Midbrain (tissue), 1 donor: ENCODE data around the gene DZIP3.
"Not testable (repeated sequence)": the region's sequence is repeated elsewhere in the genome, so short reads cannot be mapped to it uniquely, and the experiment has no call there.

Experiments
- DNase-seq: peaks from one replicate; lab custom pipeline; 2025; lab: John Stamatoyannopoulos, UW

DZIP3 gene

DNA sequence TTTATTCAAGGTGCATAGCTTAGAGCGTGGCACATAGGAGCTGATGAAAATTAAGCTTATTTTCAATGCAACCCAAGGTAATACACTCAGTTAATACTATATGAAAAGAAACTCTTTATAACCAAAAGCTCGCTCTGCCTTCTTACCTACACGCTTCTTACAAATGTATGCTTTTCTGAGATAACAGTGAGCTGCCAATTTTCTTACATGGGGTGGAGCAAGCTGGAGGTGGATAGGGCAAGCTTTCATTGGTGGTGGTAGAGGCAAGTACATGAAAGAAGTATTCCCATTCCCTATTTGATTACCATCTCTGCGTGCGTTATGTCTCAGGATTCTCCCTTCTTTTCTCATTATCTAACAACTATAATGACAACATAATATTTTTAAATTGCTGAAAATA, 8.9 kb downstream of the DZIP3 start:
- no peak for DNase-seq

DNA sequence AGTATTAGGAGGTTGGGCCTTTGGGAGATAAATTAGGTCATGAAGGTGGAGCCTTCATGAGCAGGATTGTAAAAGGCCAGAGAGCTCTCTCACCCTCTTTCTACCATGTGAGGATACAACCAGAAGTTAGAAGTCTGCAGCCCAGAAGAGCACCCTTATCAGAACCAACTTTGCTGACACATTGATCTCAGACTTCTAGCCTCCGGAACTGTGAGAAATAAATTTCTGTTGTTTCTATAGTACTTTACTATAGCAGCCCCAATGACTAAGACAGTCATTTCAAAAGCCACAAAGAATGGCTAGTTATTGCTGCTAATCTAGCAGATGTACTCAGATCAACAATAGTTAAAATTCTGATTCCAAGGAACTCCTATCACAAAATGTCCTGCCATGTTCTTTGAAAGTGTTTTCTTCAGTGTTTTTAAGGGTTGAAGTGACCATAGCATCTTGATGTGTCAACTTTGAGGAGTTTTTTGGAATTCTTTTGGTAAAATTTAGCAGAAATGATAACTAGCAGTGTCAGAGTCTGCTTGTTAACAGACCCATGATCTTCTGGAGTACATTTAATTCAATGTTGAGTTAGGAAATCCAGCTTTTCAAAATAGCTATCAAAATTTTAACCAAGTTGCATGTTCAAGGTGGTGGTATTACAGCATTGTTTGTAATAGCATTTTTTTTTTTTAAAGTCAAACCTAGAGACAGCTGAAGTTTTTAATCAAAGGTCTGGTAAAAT, 10.3 kb downstream of the DZIP3 start:
- no peak for DNase-seq

DNA sequence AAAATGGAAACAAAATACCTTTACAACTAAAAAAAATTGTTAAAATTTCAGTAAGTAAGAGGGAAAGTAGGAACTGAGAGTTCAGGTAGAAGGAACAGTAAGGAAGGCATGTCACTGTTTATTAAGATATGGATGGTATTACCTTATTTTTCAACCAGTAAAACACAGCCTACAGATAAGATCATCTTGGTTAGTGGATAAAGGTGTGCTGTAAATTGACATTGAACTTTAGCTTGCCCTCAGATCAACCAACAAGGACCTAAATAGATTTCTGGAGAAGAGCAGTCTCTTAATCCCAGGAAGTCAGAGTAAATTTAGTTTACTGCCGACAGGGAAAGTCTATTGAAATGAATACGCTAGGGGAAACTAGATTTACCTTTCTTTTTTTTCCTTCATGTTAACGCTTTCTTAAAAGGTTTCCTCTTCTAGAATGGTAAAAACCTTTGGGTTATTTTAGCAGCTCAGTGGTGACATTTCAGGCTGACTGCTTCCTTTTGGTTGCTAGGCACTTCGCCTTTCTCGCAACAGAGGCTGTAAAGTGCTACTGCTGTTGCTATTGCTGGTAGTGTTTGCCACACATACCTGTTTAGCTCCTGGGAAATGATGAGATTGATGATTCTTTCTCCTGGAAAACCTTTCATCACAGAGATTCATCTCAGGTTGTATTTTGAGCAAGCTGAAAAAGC, 12.9 kb downstream of the DZIP3 start:
- peak; percentile 13 for DNase-seq

DNA sequence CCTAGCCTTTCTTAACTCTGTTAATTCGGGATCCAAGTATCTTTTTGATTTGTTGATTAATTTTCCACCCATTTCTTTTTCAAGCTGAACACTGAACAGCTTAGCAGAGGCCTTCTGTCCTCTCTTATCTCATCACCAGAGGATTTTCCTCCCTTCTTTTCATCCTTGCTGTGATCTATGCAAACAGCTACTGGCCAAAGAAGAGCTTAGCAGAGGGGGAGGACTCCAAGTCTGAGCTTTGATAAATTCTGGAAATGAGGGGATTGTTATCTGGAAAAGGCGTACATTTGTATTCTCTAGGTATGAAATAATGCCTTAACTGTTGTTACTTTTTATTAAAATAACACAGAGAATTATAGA, 13.4 kb downstream of the DZIP3 start:
- DNase-seq: no peak

DNA sequence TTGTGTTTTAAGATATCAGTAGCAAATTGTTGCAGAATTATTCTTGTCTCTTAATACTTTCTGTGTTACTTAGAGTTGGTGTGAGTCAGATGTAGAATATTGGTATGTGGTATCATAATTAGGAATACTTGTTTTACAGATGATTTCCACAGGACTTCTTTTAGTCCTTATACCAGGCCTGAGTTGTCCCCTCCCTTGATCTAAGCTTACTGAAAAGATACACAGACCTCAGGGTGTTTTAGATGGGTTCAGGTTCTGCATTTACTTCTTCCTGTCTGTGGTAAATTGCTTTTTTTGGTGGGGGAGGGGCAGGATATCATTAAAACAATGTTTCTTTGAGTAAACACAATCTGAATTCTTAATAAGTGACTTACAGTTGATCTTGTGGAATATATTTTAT, 14.2 kb downstream of the DZIP3 start:
- no peak for DNase-seq

DNA sequence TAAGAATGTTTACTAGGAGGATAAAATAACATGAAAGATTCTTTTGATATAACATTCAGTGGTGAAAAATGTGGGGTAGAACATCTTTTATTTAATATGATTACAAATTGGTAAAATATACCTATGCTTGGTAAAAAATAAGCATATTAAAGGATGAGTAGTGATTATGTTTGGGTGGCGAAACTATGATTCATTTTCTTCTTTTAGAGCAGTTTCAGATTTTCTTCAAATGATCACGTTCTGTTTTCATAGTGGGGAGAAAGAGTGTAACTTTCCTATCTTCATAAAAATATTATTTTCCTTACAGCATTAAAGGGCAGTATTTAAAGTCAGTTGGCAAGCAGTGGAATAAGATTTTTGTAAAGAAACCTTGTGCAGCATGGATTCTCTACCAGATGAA, 15.5 kb downstream of the DZIP3 start:
- no peak for DNase-seq

DNA sequence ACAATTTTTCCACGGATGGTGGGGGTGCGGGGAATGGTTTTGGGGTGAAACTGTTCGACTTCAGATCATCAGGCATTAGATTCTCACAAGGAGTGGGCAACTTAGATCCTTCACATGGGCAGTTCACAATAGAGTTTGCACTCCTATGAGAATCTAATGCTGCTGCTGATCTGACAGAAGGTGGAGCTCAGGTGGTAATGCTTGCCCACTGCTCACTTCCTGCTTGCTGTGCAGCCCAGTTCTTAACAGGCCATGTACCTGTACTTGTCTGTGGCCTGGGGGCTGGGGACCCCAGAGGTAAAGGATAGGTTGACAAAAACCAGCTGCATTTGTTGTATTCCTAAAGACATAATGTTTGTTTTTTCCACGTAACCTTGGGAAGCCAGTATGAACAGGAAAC, 16.0 kb downstream of the DZIP3 start:
- no peak for DNase-seq

DNA sequence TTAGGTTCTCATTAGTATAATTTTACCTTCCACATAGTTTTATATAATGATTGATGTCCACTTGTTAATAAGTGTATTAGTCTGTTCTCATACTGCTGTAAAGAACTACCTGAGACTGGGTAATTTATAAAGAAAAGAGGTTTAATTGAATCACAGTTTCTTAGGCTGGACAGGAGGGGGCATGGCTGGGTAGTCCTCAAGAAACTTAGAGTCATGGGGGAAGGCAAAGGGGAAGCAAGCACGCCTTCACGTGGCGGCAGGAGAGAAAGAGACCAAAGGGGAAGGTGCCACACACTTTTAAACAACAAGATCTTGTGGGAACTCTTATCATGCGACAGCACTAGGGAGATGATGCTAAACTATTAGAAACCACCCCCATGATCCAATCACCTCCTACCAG, 19.2 kb downstream of the DZIP3 start:
- DNase-seq: no peak

DNA sequence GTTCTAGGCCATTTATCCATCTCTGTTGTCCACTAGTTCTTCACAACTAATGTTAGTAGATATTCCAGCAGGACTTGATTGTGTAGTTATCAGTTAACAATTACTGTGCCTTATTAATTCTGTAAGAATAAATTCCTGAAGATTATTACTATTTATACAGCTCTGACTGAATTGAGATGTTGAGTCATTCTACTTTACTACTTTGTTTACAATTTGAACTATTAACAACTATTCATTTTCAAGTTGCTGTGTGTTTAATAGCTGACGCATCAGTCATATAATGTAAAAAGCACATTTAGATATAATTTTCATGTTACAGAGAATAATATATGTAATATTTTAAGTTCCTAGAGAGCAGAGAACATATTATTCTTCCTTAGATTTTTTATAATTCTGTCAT, 21.1 kb downstream of the DZIP3 start:
- DNase-seq: no peak

DNA sequence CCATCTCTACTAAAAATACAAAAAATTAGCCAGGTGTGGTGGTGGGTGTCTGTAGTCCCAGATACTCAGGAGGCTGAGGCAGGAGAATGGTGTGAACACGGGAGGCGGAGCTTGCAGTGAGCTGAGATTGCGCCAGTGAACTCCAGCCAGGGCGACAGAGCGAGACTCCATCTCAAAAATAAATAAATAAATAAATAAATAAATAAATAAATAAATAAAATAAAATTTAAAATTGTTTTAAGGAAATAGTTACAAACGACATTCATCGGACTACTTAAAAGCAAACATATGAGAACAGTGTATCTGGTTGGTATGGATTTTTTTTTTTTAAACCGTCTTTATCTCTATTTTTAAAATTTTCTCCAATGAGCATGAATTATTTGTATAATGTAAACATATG, 26.6 kb downstream of the DZIP3 start:
- not testable (repeated sequence) for DNase-seq

DNA sequence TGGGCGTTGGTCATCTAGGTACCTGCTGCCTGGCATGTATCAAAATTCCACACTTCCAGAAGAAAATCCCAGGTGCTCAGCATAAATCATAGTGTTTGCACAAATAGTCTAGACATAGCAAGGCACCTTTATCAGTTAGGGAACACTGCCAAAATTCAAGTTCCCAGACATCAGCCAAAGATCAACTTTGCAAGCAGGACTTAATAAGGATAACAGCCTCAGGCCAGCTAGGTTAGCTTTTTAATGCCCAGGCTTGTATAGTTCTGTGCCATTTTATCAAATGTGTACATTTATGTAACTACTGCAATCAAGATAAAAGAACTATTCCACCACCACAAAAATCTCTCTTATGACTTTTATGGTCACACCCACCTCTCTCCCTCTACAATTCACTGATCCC, 30.7 kb downstream of the DZIP3 start:
- DNase-seq: no peak

DNA sequence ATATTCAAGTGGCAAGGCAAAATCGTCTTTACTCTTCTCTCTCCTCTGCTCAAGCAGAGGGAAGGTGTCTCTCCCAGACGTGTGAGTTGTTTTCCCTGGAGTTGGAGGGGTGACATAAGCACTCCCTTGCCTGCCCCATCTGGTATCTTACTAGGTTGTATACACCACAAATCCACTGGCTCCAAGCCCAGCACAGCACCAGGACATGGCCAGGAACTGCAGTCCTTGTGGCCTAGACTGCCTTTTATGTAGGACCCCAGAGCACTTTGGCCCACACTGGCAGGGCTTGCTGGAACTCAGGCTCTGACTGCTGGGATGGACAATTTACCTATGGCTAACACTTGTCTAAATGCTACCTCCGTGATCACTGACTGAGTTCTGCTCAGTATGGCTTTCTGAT, 34.0 kb downstream of the DZIP3 start:
- DNase-seq: no peak

DNA sequence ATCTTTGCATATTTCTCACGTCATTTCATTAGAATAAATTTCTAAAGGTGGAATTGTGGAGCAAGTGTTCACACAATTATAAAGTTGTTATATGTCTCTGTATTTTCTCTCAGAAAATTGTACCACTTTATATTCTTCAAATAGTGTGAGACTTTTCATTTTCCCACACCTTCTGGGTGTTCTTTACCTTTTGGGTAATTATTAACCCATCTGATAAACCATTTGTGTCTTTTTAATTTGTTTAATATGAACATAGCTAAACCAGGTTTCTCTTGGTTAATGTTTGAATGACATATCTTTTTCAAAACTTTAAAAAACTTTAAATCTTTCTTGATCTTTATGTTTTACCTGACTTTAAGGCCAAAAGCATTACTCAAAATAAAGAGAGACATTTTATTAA, 40.5 kb downstream of the DZIP3 start:
- DNase-seq: no peak

DNA sequence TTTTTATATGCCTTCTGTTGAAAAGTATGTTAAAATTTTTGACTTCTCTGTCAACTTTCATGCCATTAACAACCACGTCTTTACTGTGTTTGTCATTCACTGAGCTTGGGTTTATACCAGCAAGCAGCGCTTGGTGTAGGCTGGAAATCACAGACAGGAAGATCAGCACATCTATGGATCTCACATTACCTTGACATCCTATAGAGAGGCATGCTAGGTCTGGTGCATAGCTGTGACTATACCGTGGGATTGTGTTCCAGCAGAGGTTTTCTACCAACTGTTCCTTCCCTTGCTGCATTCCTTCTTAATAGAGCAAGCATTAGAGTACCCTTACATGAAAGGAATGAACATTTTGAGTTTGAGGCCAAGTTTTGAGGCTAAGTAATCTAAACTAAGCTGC, 53.0 kb downstream of the DZIP3 start:
- no peak for DNase-seq

DNA sequence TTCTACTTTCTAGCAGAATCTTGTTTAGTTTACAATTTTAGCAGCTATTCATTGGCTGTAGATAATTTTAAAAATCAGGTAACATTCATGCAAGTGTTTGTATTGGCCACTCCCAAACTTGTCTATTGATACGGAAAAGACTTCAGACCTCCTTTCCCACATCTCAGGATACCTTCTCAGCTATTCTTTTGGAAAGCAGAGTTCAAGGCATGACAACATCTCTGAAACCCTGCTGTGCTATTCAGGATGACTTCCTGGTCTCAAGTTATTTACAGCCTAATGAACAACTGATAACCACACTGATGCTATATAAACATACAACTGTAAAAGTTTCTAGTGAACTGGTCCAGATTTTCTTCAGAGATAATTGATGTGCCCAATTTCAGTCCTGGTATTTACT, 55.8 kb downstream of the DZIP3 start:
- no peak for DNase-seq

DNA sequence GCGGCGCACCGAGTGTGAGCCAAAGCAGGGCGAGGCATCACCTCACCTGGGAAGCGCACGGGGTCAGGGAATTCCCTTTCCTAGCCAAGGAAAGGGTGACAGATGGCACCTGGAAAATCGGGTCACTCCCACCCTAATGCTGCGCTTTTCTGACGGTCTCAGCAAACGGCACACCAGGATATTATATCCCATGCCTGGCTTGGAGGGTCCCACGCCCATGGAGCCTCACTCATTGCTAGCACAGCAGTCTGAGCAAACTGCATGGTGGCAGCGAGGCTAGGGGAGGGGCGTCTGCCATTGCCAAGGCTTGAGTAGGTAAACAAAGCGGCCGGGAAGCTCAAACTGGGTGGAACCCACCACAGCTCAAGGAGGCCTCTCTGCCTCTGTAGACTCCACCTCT, 66.1 kb downstream of the DZIP3 start:
- DNase-seq: not testable (repeated sequence)

DNA sequence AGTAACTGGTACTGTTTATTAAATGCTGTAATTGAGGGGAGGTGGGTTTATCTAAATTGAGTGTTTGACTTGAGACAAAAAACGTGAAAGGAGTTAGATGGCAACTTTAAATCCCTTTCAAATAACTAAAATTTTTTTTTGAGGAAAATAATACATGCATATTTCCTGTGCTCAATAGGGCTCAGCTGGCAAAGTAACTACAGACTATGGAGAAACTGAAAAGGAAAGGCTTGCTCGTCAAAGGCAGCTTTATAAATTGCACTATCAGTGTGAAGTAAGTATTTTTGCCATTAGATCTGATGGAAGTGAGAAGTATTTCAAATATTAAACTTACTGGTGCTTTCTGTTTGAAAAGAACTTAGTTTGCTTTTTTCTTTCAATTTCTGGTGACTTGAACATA, 72.2 kb downstream of the DZIP3 start:
- no peak for DNase-seq

DNA sequence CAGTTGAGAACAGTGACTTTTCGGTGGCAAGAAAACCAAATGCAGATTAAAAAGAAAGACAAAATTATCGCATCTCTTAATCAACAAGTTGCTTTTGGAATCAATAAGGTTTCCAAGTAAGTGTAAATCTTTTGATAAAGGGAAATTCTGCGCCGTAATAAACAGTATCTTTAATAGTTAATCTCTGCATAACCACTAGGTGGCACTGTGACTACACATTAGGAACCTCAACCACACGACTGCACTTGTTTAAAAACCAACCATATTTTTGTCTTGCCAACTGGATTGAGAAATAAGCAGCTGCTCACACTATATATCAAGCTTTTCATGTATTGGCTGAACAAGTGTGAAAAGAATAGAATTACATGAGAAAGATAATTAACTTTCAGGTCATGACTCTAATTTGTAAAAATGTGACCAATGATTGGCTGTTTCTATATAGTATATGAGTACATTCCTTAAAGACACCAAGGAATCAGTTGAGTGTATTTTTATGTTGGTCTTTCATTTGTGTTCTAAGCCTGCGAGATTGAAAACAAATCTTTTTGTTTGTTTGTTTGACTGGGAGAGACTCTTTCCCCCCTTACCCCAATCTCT, 72.7 kb downstream of the DZIP3 start:
- DNase-seq: peak; percentile 64

DNA sequence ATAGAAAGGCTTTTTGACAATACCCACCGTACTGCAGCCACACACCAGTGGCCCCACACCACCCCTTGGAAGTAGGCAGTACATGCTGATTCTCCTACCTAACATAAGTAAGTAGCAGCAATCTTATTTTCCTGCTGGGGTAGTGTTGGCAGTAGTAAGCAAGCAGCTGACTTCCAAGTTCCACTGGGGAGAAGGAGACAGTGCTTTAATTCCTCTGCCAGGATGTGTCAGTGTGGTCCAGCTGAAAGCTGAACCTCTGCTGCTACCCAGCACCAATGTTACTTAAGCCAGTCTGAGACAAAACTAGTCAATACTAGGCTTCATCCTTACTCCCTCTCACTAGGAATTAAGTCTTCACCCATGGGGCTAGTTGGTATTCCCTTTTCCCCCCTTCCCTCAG, 74.7 kb downstream of the DZIP3 start:
- no peak for DNase-seq

DNA sequence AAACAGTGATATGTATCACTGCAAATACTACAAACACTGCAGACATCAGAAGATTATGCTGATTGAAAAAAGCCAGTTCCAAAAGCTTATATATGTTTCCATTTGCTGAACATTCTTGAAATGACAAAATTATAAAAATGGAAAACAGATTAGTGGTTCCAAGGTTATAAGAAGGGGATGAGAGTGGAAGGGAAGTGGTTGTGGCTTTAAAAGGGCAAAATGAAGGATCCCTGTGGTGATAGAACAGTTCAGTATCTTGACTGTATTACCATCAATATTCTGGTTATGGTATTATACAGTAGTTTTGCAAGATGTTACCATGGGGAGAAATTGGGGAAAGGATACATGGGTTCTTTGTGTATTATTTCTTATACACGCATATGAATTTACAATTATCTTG, 77.8 kb downstream of the DZIP3 start:
- DNase-seq: no peak

DNA sequence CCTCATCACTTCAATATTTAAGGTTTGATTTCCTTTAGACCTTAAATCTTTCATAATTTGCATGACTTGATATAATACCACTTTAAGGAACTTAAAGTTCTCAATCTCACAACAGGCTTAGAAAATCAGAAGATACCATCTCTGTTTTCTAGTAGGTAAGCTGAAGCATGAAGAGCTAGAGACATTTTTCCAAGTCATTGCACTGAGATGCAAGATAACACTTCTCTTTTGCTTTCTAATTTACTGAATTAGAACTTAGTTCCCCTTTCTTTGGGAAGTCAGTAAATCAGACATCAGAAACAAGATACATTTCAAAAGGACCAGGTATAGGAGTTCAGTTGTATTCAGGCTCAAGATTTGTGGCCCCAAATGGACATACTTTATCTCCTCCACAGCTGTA, 79.7 kb downstream of the DZIP3 start:
- no peak for DNase-seq

DNA sequence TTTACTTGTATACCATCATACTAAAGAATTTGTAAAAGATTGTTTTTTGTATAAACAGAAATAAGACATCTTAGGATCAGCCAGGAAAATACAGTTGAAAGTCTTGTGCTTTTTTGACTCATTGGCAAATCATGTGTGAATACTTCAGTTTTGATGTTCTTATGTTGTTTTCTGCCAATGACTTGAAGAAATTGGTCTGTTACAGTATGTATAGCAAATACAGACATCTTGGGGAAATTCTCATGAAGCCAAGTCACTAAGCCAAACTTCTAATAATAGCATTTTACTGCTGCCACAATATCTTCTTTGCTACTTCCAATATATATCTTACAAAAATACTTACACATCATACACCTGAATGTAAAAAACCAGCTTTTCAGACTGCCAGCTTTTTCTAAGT, 83.2 kb downstream of the DZIP3 start:
- no peak for DNase-seq

DNA sequence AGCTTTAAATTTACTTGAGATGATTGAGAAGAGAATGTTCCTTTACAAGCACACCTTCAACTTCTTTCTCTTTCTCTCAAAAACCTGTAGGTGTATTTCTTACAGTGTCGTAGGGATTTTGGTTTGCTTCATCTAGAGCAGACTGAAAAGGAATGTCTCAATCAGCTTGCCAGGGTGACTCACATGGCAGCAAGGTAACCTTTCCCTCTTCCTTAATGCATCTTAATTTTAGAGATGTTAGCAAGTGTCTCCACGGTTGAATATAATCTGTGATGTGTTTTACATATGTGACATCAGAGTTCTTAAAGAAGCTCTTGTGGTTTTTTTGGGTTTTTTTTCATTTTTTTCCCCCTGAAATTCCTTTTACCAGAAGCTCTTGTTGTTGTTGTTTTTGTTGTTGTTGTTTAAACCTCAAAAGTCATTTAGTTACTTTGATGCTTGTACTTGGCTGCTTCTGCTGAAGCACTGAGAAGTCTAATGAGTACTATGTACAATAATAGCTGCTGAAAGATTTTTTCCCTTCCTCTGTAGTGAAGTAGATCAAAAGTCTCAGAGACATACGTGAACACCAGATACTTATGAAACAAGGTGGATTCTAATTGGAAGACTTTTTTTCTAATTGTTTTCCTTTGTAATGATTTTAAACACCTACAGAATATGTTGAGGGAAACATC, 84.6 kb downstream of the DZIP3 start:
- DNase-seq: no peak
